ENCODE results near the gene POLR3C. TPM values are rescaled to one million over a fixed set of nuclear protein-coding genes. Genes with fewer than 3 reads are reported as not detected.

The POLR3C gene
- total RNA-seq, 1 donor from 2014 or later, result 33.5 TPM

DNA sequence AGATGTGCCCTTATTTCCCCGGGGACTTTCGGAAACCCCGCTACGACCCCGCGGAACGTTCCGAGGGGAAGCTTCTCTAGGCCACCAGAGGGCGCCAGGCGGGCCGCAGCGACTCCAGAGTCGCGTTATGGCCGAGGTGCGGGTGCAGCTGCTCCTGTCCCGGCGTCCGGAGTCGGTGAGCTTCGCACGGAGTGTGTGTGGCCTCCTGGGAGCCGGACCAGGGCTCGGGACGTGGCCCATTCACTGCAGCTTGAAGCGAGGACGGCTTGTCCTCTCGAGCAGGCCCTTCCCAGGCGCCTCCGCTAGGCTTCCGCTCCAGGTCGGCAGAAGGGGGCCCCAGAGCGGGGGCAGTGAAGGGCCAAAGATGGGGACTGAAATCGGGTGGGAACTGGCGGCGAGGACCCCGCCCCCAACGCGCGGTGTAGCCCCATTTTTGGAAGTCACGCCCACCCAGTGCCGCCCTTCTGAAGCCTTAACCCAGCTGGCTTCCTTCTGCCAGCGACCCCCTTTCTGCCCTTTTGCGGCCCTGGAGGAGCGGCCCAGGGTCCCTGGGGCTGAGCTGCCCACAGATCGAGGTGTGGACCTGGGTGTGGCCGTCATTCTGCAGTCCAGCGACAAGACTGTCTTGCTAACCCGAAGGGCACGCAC, 21.6 kb downstream of the POLR3C start, which contains the start of gene NUDT17:
TSS of gene NUDT17 (plus strand) at position 117 of the 648 bp plus-strand sequence. CDS start at position 128, 11 bp downstream.
- peak within 1 kb of the TSS; percentile 56 for H3K27ac Mint-ChIP-seq
- no peaks in the 10 kb centered on the region for H3K27me3 Mint-ChIP-seq (ENCODE audit: low read depth)
- H3K4me1 Mint-ChIP-seq, result peaks cover 5% of the 10 kb centered on the region
- no peaks in the 10 kb centered on the region for H3K9me3 Mint-ChIP-seq
- peaks cover 19% of the 10 kb centered on the region for H3K36me3 Mint-ChIP-seq
- DNase-seq (ENCODE audit: low spot score in 2 of 2, unreplicated experiment in 2 of 2), result peak; percentile 74 to 84
- H3K4me3 Mint-ChIP-seq, result no peak within 1 kb of the TSS
- TF ChIP-seq, protein P1, sequence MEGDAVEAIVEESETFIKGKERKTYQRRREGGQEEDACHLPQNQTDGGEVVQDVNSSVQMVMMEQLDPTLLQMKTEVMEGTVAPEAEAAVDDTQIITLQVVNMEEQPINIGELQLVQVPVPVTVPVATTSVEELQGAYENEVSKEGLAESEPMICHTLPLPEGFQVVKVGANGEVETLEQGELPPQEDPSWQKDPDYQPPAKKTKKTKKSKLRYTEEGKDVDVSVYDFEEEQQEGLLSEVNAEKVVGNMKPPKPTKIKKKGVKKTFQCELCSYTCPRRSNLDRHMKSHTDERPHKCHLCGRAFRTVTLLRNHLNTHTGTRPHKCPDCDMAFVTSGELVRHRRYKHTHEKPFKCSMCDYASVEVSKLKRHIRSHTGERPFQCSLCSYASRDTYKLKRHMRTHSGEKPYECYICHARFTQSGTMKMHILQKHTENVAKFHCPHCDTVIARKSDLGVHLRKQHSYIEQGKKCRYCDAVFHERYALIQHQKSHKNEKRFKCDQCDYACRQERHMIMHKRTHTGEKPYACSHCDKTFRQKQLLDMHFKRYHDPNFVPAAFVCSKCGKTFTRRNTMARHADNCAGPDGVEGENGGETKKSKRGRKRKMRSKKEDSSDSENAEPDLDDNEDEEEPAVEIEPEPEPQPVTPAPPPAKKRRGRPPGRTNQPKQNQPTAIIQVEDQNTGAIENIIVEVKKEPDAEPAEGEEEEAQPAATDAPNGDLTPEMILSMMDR (IDR thresholded peaks at IDR 0.05; ENCODE audit: unreplicated experiment), result peak; percentile 75

DNA sequence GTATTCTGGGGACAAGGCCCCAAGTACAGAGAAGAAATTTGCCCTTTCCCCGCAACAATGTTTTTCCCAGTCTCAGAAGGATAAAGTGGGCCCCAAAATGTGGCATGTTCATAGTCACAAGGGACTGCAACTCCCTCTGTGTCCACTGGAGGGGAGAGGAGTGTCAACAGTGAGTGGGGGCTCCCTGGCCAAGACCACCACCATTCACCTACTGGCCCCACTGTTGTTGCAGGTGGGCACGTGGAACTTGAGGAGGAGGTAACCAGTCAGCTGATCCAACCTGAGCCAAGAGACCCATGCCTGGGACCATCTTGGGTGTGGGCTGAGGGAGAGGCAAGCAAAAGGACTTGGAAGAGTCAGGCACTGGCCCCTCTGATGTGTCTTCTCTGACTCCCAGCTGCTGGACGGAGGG, 22.2 kb downstream of the POLR3C start:
- TF ChIP-seq, protein P1 (IDR thresholded peaks at IDR 0.05; ENCODE audit: unreplicated experiment), result peak; percentile 50
- peaks cover 20% of the 10 kb centered on the region for H3K36me3 Mint-ChIP-seq
- H3K27ac Mint-ChIP-seq, result peak overlapping the region; percentile 56
- DNase-seq (ENCODE audit: low spot score in 2 of 2, unreplicated experiment in 2 of 2), result no peak
- no peaks in the 10 kb centered on the region for H3K27me3 Mint-ChIP-seq (ENCODE audit: low read depth)
- H3K4me1 Mint-ChIP-seq, result peaks cover 5% of the 10 kb centered on the region
- H3K4me3 Mint-ChIP-seq, result no peak overlapping the region
- H3K9me3 Mint-ChIP-seq, result no peaks in the 10 kb centered on the region

DNA sequence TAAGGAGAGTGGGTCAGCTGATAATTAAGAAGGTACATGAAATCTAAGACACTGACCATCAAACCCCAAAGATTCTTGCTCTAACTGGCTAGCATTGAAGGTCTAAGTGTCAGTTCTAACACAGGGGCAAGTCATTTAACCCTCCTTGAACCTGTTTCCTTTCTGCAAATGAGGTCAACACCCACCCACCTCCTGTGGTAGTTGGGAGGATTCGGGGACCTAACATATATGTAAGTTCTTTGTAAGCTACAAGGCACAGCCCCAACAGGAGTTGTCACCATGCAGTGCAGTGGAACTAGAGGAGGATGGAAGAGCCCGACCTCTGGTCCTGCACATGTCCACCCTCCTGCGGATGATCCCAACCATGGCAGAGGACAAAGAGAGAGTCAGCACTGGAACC, 23.8 kb downstream of the POLR3C start:
- Mint-ChIP-seq H3K36me3 (peaks cover 22% of the 10 kb centered on the region), H3K4me1 (peaks cover 5% of the 10 kb centered on the region), H3K27me3 (ENCODE audit: low read depth) (no peaks in the 10 kb centered on the region), H3K27ac (no peak overlapping the region), H3K4me3 (no peak overlapping the region), H3K9me3 (no peaks in the 10 kb centered on the region)
- DNase-seq (ENCODE audit: low spot score in 2 of 2, unreplicated experiment in 2 of 2), result no peak
- TF ChIP-seq, protein P1 (IDR thresholded peaks at IDR 0.05; ENCODE audit: unreplicated experiment), result no peak

DNA sequence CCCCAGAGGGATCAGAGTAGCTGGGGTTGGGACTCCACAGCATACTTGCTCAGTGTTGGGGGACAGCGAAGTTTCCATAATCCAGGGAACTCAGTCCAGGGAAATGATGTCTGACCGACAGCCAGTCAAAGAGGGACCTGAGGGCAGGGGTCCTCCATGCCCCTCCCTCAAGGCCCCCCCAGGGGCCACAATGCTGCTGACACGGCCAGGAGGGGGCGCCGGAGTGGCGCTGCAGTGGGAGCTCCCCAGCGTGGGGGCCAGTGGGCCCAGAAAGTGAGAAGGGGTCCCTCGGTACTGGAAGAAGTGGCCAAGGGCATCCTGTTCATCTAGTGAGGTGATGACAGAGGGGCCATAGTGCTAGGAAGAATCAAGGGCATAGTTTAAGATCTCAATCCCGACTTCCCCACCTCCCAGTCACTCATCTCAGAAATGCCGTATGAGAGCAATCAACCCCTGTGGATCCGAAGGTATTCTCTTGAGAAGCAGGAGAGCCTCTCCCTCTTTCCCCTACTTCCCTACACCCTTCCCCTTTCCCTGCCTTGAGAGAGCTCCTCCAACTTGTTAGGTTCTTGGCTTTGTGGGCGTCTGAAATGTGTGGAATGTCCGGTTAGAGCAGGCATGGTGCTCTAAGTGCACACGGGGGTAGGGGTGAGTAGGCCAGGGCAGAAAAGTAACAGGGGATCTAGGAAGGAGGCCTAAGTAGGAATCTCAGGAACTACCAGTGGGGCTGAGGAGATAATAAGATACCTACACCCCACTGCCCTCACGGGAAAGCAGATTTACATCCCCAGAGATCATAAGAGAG, 25.6 kb downstream of the POLR3C start:
- TF ChIP-seq, protein P1 (IDR thresholded peaks at IDR 0.05; ENCODE audit: unreplicated experiment), result peak; percentile 24
- peaks cover 34% of the 10 kb centered on the region for H3K36me3 Mint-ChIP-seq
- no peak for DNase-seq (ENCODE audit: low spot score in 2 of 2, unreplicated experiment in 2 of 2)
- no peak overlapping the region for H3K4me3 Mint-ChIP-seq
- no peaks in the 10 kb centered on the region for H3K27me3 Mint-ChIP-seq (ENCODE audit: low read depth)
- H3K9me3 Mint-ChIP-seq, result no peaks in the 10 kb centered on the region
- H3K4me1 Mint-ChIP-seq, result peaks cover 5% of the 10 kb centered on the region
- H3K27ac Mint-ChIP-seq, result no peak overlapping the region

DNA sequence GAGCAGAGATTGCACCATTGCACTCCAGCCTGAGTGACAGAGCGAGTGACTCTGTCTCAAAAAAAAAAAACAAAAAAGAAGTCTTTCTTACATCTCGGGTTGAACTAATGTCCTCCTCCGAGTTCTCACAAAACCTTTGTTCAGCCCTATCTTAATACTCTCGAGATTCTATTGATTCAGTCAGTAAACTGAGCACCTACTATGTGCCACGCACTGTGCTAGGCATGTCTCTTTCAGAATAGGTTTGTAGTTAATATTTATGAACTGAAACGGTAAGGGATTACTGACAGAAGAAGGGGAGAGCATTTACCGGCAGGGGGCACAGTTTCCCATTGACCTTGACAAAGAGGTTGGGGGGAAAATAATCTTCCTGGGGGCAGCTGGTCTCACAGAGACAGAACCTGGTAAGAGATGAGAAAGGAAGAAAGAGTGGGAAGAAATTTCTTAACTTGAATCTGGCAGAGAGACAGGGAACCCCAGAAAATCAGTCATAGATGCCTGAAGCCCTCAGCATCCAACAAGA, 31.5 kb downstream of the POLR3C start:
- no peaks in the 10 kb centered on the region for H3K27me3 Mint-ChIP-seq (ENCODE audit: low read depth)
- DNase-seq (ENCODE audit: low spot score in 2 of 2, unreplicated experiment in 2 of 2), result no peak
- H3K4me3 Mint-ChIP-seq, result no peak overlapping the region
- TF ChIP-seq, protein P1 (IDR thresholded peaks at IDR 0.05; ENCODE audit: unreplicated experiment), result no peak
- peaks cover 9% of the 10 kb centered on the region for H3K4me1 Mint-ChIP-seq
- no peaks in the 10 kb centered on the region for H3K9me3 Mint-ChIP-seq
- H3K27ac Mint-ChIP-seq, result no peak overlapping the region
- peaks cover 46% of the 10 kb centered on the region for H3K36me3 Mint-ChIP-seq

Data from mesothelial cell of epicardium (in vitro differentiated cells).